Endometrium (tissue), 2 donors: ENCODE measurements around the gene PNCK.
"Not testable (repeated sequence)": the region's sequence is repeated elsewhere in the genome, so short reads cannot be mapped to it uniquely, and the experiment has no call there.

Source experiments
- FAIRE-seq: peaks from 2 replicates; lab custom pipeline; 2012; peaks lifted over from hg19 to GRCh38; lab: Jason Lieb, UNC
- donor health status: control.
- donor health status: control.

Gene PNCK

DNA sequence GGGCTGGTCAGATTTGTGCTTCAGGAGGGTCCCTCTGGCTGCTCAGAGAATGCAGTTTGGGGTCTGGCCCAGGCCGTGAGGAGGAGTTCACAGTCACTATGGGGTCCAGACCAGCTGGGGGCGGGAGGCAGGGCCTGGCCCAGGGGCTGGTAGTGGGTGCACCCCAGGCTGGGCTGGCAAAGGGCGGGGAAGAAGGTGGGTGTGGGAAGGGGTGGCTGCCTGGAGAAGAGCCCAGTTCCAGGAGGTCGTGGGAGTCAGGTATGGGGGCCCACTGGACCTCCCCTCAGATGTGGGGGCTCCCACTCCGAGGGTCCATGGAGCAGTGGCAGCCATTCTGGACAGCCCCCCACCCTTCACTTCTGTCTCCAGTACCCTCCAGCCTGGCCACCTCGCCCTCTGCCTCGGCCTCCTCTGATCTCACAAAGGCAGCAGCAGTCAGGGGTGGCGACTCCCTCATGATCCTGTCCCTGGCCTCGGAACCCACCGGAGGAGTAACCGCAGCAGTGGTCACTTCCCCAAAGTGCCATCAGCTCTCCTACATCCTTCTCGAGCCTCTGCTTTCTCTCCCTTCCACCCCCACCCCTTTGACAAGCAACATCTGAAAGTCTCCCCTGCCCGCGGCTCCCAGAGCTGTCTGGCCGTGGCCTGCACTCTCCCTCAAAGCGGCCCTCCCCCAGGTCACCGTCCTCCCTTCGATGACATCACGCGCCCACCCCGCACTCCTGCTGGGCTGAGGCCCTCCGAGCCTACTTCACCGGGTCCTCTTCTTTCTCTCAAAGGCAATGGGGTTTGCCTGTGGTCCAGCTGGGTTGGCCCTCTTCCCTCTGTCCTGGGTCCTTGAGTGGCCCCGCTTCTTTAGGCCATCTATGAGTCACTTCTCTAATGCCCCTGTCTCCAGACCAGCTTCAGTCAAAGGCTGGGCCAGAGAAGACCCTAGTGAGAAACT is 12.4 kb upstream of the PNCK start:
- FAIRE-seq: no peak

DNA sequence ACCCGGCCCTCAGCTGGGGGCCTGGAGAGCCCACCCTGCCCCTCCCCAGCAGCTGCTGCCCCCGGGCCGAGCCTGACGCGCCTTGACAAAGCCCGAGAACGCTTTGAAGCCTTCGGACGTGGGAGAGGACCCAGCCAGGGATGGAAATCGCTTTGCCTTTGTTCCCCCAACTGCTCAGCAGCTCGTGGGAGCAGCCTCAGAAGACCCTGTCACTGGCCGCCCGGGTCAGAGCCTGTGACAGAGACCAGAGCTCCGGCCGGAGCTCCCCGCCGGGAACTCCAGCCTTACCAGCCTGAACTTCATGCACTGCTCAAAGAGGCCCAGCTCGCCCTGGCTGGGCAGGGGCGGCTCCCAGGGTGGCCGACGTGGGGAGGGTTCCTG is 11.5 kb upstream of the PNCK start:
- FAIRE-seq: no peak

DNA sequence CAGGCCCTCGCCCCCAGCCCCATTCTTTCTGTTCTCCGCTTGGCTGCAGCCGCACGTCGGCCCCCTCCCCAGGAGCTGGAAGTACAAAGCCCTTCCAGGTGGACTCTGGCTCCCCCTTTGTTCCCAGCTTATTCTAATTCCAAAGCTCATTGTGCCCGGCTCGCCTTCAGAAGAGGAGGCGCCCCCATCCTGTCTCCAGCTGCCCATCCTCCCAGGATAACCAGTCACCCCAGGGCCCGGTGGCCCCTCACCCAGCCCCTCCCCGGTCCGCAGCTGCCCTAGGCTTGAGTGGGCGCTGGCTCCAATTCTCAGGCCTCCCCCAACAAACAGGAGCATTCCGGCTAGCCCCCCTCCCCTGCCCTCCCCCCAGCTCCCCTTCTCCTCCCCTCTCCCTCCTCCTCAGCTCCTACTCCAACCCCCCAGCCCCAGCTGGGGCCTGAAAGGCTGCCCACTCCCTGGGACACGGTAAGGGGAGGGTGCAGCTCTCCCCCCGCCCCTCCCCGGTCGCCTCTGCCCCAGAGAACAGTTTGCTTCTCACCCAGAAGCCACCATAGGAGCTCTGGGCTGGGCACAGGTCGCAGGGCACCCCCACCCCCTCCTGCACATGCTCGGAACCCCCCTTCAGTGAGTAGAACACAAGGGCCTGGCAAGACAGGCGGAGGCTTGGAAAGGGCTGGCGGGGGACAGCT is 11.0 kb upstream of the PNCK start:
- no peak for FAIRE-seq

DNA sequence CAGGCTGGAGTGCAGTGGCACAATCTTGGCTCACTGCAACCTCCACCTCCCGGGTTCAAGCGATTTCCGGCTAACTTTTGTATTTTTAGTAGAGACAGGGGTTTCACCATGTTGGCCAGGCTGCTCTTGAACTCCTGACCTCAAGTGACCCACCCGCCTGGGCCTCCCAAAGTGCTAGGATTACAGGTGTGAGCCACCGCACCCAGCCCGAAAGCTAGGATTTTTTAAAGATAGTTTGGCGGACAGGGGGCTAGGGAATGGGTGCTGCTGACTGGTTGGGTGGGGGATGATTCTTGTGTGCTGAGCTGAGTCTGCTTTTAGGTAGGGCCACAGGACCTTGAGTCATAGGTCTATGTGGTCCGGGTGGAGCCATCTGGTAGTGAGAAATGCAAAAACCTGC is 9.9 kb upstream of the PNCK start:
- FAIRE-seq: not testable (repeated sequence)

DNA sequence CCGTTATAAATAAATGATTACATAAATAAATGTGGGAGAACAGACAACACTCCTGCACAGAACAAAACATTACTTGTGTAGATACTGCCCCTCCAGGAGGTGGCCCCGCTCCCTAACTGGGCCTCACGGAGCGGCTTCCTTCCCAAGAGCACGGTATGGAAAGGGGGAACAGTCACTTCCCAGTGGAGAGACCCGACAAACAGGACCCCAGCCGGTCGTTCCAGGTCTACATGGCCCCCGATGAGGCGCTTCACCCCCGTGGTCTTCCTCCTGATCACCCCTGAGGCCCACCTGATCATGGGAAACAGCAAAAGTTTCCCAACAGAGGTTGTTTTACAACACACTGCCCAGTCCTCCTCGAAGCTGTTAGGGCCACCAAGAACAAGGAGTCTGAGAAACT is 7.6 kb upstream of the PNCK start:
- FAIRE-seq: no peak

DNA sequence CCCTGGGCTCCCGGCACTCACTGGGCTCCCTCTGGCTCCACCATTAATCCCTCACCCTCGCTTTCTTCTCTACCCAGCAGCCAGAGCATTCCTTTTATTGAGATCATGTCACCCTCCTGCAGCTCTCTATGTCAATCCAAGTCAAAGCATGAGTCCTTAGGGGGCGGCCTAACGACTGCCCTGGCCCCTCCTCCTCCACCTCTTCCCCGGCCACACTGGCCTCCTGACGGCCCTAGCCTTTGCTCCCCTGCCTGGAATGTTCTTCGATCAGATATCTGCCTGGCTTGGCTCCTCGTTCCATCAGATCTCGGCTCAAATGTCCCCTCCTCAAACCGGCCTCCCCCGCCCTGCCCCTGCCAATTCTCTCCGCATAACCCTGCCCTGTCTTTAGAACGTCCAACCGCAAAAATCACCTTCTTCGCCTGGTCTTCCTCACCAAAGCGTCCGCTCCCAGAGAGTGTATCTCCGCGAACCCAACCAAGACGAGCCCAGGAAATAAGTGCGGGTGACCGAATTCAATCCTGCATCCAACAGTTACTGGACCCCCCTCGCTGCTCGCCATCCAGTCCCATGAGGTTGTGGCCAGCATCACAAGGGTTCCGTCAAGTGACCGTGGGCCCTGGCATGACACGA is 722 bp upstream of the PNCK start:
- no peak for FAIRE-seq

DNA sequence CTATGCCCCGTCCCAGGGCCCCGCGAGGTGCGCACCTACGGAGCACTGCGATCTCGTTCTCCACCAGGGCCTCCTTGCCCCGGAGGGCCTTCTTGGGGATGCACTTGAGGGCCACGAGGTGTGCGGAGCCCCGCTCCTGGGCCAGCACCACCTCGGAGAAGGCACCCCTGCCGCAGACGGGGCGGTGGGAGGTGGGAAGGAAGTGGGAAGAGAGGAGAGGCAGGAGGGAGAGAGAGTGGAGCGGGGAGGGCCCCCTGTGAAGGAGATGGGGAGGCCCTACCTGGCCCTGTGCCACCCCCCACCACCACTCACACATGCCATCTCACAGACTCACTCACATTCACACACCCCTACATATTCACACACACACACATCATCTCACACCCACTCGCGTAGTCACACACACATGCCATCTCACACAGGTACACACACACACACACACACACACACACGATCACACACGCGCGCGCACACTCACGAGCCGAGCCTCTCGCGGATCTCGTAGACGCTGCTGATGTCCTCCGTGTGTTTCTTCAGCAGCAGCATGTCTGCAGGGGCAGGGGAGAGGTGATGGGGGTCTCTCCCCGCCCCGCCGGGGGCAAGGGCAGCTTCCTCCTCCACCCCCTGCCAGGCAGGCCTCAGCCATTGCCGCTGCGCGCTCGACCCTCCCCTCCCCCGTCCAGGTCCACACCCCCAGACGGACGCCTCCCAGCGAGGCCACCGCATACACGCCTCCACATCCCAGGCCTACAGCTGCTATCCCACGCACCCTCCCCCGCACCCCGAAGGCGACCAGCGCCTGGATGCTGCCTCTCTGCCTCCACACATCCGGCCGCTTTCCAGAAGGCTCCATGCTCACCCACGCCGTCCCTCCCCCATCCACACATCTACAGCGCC is 834 bp downstream of the PNCK start:
- FAIRE-seq: no peak

DNA sequence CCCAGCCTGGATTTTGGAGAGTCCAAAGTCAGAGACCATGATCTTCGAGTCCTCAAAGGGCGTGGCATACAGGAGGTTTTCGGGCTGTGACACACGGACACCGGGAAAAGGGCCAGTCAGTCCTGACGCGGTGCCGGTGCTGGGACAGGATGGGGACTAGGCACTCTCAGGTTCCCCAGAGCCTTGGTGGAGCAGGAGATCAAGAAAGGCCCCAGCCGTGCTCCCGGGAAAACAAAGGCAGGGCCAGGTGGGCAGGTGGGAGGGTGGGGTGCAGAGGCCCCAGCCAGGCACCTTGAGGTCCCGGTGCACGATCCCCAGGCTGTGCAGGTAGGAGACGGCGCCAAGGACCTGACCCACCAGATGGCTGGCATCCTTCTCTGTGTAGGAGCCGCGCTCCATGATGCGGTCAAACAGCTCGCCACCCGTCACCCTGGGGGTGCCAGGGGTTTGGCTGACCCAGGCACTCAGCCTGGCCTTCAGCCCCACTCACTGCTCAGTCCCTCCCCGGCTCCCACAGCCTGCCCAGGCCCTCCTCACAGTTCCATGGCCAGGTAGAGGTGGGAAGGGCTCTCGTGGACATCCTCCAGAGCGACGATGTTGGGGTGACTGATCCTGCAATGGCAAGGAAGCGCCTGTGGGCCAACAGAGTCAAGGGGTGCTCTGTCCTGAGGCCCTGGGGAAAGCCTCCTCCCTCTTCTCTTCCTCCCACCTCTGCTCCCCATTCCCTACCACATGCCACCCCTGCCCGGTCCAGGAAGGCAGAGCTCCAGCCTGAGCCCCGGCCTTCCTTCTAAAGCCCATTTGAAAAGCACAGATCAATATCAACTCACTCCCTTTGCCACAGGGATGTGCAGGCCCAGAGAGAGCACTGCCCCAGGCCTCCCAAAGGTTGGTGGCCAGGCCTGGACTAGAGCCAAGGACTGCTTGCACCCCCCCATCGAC is 1.8 kb downstream of the PNCK start:
- no peak for FAIRE-seq

DNA sequence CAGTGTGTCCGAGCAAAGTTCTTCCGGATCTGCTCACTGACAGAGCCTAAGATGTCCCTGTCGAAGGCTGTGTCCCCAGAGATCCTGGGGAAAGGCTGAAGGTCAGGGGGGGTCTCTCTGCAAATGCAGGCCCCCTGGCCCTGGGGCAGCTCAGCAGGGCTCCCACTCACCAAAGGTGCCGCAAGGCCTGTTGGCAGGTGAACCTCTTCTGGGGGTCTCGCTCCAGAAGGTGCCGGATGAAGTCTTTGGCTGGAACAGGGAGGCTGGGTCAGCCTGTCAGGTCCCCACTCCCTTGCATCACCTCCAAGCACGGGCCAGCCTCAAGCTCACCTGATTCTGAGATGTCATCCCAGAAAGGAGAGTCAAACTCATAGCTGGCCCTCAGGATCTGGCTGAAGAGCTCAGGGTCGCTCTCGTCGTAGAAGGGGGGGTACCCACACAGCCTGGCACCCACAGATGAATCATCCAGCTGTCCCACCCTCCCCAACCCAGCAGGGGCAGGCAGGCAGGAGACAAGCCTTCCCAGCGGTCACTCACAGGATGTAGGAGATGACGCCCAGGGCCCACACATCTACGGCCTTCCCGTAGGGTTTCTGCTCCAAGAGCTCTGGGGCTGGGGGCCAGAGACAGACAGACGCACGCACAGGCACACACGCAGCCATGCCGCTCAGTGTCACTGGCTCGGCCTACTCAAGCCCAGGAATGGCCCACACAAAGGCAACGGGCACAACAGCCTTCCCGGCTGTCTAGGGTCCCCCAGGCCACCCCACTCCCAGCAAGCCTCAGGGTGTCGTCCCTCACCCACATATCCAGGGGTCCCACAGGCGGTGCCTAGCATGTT is 2.6 kb downstream of the PNCK start:
- no peak for FAIRE-seq

DNA sequence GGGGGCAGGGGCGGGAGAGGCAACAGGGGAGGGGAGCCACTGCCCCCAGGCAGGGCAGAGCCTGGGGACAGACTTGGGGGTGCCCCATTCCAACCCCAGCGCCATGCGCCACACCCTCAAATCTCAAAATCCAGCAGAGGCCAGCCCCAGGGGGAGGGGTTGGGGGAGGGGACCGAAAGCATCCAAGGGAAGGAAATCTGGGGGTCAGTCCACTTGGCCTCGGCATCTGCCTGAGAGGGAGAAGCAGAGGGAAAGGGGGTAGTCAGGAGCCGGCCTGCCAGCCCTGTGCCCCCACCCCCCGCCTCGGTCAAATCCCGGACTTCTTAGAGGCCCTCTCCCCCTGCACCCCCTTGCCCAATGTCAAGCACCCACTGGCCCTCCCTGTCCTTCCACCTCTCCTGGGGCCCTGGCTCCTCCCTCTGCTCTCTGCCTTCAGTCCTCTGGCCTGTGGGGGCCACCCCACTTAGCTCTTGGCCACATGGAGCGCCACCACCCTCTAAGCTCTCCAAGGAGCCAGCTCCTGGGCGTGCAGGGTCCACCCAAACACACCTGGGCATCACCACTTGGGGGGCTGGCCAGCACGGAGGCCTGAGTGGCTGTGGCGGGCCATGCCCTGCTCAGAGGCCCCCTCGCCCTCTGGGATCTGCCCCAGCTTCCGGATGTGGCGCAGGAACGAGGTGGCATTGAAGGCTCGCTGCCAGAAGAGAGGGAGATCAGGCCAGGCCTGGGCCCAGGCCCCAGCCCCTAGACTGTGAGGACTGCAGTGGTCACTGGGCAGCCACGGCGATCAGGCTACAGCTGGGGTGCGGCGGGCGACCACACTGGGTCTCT is 3.5 kb downstream of the PNCK start:
- no peak for FAIRE-seq

DNA sequence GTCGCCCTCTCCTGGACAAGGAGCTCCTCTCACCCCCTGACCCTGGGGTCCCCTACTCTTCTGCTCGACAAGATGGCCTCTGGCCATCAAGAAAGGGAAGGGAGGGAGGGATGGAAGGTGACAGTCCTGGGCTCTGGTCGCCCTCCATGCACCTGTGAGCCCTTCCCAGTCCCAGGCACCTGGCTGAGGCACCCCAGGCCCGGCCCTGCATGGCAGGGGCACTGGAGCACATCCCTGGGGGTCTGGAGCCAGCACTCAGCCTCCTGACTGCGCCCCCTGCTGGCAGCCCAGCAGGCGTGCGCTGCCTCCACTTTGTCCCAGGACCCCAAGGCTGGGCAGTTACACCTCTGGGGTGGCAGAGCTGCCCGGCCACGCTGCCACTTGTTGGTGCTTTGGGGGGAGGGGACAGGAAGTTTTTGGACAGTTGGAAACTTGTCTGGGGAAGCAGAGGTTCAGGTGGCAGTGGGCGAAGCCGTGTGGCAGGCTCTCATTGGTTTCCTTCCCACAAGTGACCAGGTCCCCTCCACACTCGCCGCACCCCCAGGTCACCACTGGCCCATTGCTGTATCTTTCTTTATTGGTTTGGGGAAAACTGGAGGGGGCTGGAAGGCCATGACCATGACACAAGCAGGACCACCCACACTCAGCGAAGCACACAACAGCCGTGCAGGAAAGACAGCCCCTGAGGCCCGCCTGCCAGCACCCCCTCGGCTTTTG is 4.3 kb downstream of the PNCK start:
- no peak for FAIRE-seq

DNA sequence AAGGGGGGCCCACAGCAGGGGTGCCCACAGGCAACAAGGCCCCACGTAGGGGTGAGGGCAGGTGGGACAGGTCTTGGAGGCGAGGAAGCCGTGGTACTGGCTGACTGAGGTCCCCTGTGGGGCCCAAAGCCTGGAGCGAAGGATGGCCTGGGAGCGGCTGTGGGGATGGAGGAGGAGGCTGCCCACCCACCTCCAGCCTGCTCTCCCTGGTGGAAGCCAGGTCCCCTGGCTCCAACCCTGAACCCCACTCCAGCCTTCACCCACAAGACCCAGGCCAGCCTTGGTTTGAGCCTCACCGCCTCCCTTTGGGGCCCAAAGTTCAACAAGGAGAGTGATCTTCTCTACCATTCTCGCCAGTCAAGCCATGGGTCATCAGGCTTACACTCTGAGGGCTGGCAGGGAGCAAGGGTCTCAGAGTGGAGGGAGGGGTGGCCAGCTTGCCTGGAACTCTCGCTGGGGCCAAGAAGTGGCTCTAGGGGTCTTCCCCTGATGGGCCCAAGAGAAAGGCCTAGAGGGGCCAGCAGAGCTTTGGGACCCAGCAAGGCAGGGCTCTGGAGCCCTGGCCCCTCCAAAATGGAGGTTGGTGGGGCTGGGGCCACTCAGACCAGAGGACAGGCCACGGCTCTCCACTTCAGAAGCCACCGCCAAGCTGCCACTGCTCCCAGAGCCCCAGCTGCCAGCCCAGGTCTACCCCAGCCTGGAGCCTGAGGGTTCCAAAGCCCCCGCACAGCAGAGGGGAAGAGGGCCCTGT is 5.0 kb downstream of the PNCK start:
- no peak for FAIRE-seq

DNA sequence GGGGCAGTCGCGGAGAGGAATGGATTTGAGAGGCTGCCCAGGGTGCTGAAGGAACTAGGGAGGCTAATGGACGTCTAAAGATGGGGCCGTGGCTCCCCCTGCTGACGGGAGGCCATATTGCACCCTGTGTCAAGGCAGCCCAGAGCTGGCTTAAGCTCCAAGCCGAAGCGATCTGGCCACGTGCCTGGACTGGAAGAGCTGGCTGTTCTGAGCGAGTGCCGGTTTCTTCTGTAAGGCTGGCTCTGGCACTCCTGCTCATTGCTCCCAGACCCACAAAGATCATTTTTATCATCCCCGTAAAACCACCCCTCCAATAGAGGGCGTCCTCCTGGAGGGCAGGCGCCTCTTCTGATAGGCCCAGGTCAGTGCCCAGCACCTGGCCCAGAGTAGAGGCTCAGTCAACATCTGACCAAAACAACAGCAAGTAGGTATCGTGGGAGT is 5.6 kb downstream of the PNCK start:
- no peak for FAIRE-seq

DNA sequence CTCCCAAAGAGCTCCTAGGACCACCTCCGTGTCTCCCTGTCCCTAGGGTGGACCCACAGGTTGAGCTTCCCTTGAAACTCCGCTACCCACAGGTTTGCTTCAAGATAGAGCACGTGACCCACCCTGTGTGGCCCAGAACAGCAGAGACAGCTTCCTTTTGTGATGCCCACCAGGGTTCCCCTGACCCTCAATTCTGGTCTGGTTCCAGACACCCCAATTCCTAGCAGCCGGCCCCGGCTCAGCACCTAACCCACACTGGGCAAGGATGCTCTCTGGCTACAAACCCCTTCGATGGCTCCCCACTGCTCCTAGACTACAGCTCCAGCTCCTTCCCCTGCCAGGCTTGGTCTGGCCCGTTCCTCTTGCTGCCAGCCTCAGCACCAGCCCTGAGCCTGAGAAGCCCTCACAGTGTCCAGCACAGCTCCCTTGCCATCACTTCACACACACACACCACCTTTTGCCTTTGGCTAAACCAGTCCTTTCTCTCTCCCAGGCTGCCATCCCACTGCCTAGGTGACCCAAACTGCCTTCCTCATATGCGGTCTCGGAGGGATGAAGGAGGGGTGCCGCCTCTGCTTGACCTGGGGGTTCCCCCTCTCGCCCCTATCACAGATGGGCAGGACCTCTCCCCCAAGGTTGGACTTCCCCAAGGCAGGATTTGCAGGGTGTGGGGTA is 6.2 kb downstream of the PNCK start:
- no peak for FAIRE-seq

DNA sequence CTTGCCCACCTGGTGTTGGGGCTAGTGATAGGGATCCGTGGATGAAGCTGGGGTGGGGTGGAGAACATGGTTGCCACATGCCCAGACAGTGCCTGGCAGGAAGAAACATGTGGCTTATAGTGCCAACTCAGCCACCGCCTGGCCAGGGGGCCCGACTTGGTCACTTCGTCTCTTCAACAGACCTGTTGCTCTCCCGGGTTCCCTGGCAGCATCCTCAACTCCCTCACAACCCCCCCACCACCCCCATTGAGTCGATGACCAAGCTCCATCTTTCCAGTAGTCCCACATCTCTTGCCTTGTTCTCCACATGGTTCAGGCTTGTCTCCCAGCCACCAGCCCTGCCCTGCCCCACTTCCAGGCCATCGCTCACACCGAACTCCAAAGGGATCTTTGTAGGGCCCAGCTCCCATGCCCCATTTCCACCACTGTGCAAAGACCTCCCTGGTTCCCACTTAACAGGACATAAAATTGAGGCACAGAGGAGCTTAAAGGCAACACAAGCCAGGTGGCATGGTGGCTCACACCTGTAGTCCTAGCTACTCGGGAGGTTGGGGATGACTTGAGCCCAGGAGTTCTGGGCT is 7.8 kb downstream of the PNCK start:
- FAIRE-seq: no peak

DNA sequence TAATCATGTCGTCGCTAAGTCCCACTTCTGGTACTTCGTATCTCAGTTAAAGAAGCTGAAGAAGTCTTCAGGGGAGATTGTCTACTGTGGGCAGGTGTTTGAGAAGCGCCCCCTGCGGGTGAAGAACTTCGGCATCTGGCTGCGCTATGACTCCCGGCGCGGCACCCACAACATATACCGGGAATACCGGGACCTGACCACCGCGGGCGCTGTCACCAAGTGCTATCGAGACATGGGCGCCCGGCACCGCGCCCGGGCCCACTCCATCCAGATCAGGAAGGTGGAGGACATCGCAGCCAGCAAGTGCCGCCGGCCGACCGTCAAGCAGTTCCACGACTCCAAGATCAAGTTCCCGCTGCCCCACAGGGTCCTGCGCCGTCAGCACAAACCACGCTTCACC is 11.3 kb downstream of the PNCK start:
- FAIRE-seq: no peak

DNA sequence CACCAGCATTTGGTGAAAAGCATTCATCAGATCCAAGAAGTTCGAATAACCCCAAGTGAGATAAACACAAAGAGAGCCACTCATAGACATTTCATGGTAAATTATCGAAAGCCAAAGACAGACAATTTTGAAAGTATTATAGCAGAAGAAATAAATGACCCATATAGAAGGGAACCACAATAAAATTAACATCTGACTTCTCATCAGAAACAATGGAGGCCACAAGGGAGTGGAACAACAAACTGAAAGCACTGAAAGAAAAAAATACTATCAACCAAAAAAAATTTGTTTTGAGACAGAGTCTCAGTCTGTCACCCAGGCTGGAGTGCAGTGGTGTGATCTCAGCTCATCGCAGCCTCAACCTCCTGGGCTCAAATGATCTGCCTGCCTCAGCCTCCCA is 14.3 kb downstream of the PNCK start:
- FAIRE-seq: no peak
